Transverse colon (tissue), 4 donors: ENCODE results near the gene ANXA9. TPM values are rescaled to one million over a fixed set of nuclear protein-coding genes. Genes with fewer than 3 reads are reported as not detected.

Experiments used
- DNase-seq: peaks from one replicate; pipeline ENCODE4 v3.0.0-alpha.2; 2019
- H3K27ac ChIP-seq, 4 donors: fragments of 200-600 bp; sonication (generic); 2 replicates each; pipeline ENCODE4 v1.5.1; 2016 to 2018; ENCODE audit warnings: inconsistent platforms in 4 of 4
- H3K27me3 ChIP-seq: fragments of 200-600 bp; sonication (generic); 2 replicates; pipeline ENCODE4 v1.5.1; 2017; ENCODE audit warnings: inconsistent platforms
- H3K36me3 ChIP-seq, 4 donors: fragments of 200-600 bp; sonication (generic); 2 replicates each; pipeline ENCODE4 v1.5.1; 2017 to 2019; ENCODE audit warnings: inconsistent platforms in 4 of 4
- H3K4me1 ChIP-seq, 4 donors: fragments of 200-600 bp; sonication (generic); 2 replicates each; pipeline ENCODE4 v1.5.1; 2017 to 2020; ENCODE audit warnings: inconsistent platforms in 4 of 4
- H3K4me3 ChIP-seq, 4 donors: fragments of 200-600 bp; sonication (generic); 1 replicate in 1 of 4; 2 replicates in 3 of 4; pipeline versions ENCODE4 v1.5.1 to v1.6.1; 2017 to 2019; ENCODE audit warnings: inconsistent platforms in 4 of 4
- H3K9me3 ChIP-seq, 2 donors: fragments of 200-600 bp; sonication (generic); 2 replicates each; pipeline ENCODE4 v1.5.1; 2017 to 2019; ENCODE audit warnings: inconsistent platforms in 2 of 2
- EP300 ChIP-seq: sonication (generic); formaldehyde crosslinking; IDR thresholded peaks from one replicate; pipeline ENCODE4 v1.6.1; 2017; ENCODE audit warnings: antibody characterized with exemption, low read depth
- POLR2A ChIP-seq: fragments of 450-650 bp; IDR thresholded peaks from one replicate; pipeline ENCODE4 v1.6.1; 2016; ENCODE audit warnings: antibody characterized with exemption, mild to moderate bottlenecking, moderate library complexity
- POLR2AphosphoS5 ChIP-seq, 3 donors: sonication (generic); formaldehyde crosslinking; IDR thresholded peaks; one replicate each; pipeline ENCODE4 v1.6.1; 2016; ENCODE audit warnings: antibody characterized with exemption in 3 of 3
- WGBS, 2 donors: methylation state at CpG; one replicate each; pipeline ENCODE4 v1.1.5; 2018; ENCODE audit warnings: low coverage in 1 of 2; 5-methylcytosine and 5-hydroxymethylcytosine counted together
- in situ Hi-C, 4 donors: fragments of 200-750 bp; cut with MboI; loops; one replicate each; pipeline versions ENCODE4 v1.15.0 to v1.15.1; 2017; ENCODE audit warnings: low sequenced_read_pairs in 3 of 4, low pct_ligation_motif_present in 1 of 4, low pct_unique_long_range_greater_than_20kb in 1 of 4
- intact Hi-C: fragments of 100-400 bp; cut with DNase I; formaldehyde crosslinking; loops from one replicate; pipeline ENCODE4 v1.15.1; 2023; ENCODE audit warnings: low total_unique reads
- small RNA-seq, 4 donors: library from RNA; depleted of rRNA; stranded (forward); fragments of <200 nt; gene quantifications; one replicate each; pipeline ENCODE3, GENCODE V24; 2016
- total RNA-seq, 4 donors: library from RNA; depleted of rRNA; stranded (reverse); fragments of >200 nt; gene quantifications; one replicate each; pipeline ENCODE4 v1.1.0, GENCODE V29; 2016
- TF ChIP-seq, protein P1 (sequence below), 5 experiments: fragments of 200-600 bp in 3 of 5; fragments of 450-650 bp in 2 of 5; sonication (generic) in 3 of 5; IDR thresholded peaks; 1 replicate in 2 of 5; 2 replicates in 3 of 5; pipeline ENCODE4 v1.5.1; 2016 to 2017; ENCODE audit warnings: antibody characterized with exemption in 5 of 5, inconsistent platforms in 3 of 5, mild to moderate bottlenecking in 2 of 5, moderate library complexity in 1 of 5

ANXA9 gene
- total RNA-seq, 4 donors from 2014 or later = 0.32 TPM; not detected in 3

DNA sequence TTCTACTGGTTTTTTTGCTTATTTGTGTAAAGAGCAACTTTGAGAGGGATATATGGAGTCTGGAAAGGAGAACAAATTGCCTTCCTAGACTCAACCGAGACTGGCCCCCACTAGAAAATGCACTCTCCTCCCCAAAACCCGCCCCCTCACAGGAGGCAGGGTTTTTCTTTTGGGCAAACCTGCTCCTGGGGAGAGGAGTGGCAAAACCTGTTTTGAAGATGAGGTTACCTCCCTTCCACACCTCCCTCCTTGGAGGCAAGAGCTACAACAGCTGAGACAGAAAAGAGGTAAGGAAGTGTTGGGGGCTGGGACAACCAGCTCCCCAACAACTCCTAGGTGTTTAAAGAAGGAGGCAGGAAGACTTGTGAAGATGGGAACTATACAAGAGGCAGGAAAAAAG lies 54.3 kb downstream of the ANXA9 start, which contains the start of gene BNIPL:
TSS of gene BNIPL (plus strand) at position 231 of the 400 bp plus-strand sequence. CDS start at position 371, 140 bp downstream.
- intact Hi-C loops (no loop called here), in situ Hi-C loops (loop anchor here in 1 of 4 donors (25.0 kb wide), 1 partner anchor 126 kb away; the partner anchor contains the start of genes LYSMD1, SCNM1 and TNFAIP8L2)
- H3K36me3 ChIP-seq = peaks cover 0 to 21% (median 5%) of the 10 kb centered on the region in 4 donors
- no peak within 1 kb of the TSS for H3K4me3 ChIP-seq
- H3K27me3 ChIP-seq = no peaks in the 10 kb centered on the region
- H3K27ac ChIP-seq = no peak within 1 kb of the TSS
- no peaks in the 10 kb centered on the region for H3K4me1 ChIP-seq
- TF ChIP-seq POLR2AphosphoS5 (IDR thresholded peaks at IDR 0.05) (no peak), EP300 (no peak), POLR2A (no peak)
- TF ChIP-seq, protein P1, sequence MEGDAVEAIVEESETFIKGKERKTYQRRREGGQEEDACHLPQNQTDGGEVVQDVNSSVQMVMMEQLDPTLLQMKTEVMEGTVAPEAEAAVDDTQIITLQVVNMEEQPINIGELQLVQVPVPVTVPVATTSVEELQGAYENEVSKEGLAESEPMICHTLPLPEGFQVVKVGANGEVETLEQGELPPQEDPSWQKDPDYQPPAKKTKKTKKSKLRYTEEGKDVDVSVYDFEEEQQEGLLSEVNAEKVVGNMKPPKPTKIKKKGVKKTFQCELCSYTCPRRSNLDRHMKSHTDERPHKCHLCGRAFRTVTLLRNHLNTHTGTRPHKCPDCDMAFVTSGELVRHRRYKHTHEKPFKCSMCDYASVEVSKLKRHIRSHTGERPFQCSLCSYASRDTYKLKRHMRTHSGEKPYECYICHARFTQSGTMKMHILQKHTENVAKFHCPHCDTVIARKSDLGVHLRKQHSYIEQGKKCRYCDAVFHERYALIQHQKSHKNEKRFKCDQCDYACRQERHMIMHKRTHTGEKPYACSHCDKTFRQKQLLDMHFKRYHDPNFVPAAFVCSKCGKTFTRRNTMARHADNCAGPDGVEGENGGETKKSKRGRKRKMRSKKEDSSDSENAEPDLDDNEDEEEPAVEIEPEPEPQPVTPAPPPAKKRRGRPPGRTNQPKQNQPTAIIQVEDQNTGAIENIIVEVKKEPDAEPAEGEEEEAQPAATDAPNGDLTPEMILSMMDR (IDR thresholded peaks at IDR 0.05) = no peak
- 39% methylated on average over 2 of the region's 2 CpGs; no CpG with 5 or more reads in 1 of the 2 donors for WGBS, 2 donors
- no peak for DNase-seq
- H3K9me3 ChIP-seq = no peaks in the 10 kb centered on the region

DNA sequence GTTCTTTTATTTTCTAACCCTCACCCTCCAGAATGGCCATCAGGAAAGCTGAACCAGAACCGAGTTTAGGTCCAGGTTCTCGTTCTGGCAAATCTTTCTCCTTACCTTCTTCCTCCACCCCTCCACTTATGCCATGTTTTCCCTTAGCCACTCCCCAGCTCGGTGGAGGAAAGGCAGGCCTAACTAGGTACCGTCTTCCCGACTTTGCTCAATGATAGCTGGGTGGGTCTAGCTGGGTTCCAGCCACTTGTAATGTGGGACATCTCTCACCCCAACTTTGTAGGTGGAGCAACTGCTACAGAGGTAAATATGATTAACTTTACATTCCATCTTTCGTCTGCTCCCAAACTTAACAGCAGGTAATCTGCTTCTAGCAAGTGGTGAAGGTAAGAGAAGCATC lies 54.9 kb downstream of the ANXA9 start:
- intact Hi-C loops (no loop called here), in situ Hi-C loops (loop anchor here in 1 of 4 donors (25.0 kb wide), 1 partner anchor 125 kb away; the partner anchor contains the start of genes LYSMD1, SCNM1 and TNFAIP8L2)
- Histone ChIP-seq H3K4me3 (no peak overlapping the region), H3K4me1 (no peaks in the 10 kb centered on the region), H3K27ac (no peak overlapping the region), H3K27me3 (no peaks in the 10 kb centered on the region), H3K9me3 (no peaks in the 10 kb centered on the region), H3K36me3 (peaks cover 0 to 20% (median 5%) of the 10 kb centered on the region in 4 donors)
- WGBS, 2 donors = 84 to 100% methylated on average over 2 to 6 of the region's 6 CpGs
- DNase-seq = no peak
- TF ChIP-seq POLR2AphosphoS5 (IDR thresholded peaks at IDR 0.05) = no peak
- TF ChIP-seq, protein P1 (IDR thresholded peaks at IDR 0.05) = no peak
- TF ChIP-seq POLR2A = no peak
- no peak for TF ChIP-seq EP300

DNA sequence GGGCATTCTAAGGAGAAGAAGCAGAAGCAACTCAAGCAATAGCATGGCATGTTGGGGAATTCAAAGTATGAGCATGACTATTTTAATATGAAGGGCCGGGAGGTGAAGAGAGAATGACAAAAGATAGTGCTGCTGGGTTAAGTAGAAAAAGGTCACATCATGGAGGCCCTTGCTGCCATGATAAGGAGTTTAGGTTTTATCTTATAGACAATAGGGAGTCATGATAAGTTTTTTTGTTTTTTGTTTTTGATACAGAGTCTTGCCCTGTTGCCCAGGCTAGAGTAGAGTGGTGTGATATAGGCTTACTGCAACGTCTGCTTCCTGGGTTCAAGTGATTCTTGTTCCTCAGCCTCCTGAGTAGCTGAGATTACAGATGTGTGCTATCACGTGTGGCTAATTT lies 57.4 kb downstream of the ANXA9 start:
- Histone ChIP-seq H3K27me3 (no peaks in the 10 kb centered on the region), H3K4me3 (no peak overlapping the region), H3K36me3 (peaks cover 0 to 6% (median under 1%) of the 10 kb centered on the region in 4 donors), H3K27ac (no peak overlapping the region), H3K9me3 (no peaks in the 10 kb centered on the region), H3K4me1 (no peaks in the 10 kb centered on the region)
- intact Hi-C loops = no loop called here
- TF ChIP-seq EP300 (no peak), POLR2AphosphoS5 (IDR thresholded peaks at IDR 0.05) (no peak), POLR2A (no peak)
- TF ChIP-seq, protein P1 (IDR thresholded peaks at IDR 0.05) = no peak
- DNase-seq = no peak
- in situ Hi-C loops = loop anchor here in 1 of 4 donors (25.0 kb wide), 1 partner anchor 123 kb away; the partner anchor contains the start of genes LYSMD1, SCNM1 and TNFAIP8L2
- WGBS, 2 donors = 88 to 90% methylated on average over 2 to 3 of the region's 3 CpGs

DNA sequence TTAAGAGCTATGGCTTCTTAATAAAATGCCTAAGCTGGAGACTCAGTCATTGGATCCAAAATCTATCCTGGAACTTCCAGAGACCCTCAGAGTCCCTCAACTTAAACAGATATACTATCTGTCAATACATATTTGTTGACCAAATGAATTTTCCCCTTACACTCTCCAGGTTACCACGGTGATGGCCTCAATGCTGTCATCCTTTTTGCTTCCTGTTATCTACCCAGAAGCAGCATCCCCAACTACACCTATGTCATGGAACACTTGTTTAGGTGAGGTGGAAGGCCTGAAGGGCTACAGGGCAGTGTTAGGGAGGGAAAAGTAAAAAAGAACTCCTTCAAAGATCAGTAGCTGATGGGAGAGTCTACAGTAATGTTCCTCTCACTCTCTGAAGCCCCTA lies 61.1 kb downstream of the ANXA9 start:
- H3K36me3 ChIP-seq = no peaks in the 10 kb centered on the region
- no peaks in the 10 kb centered on the region for H3K9me3 ChIP-seq
- no peak overlapping the region for H3K4me3 ChIP-seq
- no peak overlapping the region for H3K27ac ChIP-seq
- 80 to 84% methylated on average over 1 of the region's 1 CpG for WGBS, 2 donors
- in situ Hi-C loops = loop anchor here in 1 of 4 donors (25.0 kb wide), 1 partner anchor 119 kb away; the partner anchor contains the start of genes LYSMD1, SCNM1 and TNFAIP8L2
- TF ChIP-seq EP300 (no peak), POLR2A (no peak)
- TF ChIP-seq, protein P1 (IDR thresholded peaks at IDR 0.05) = no peak
- DNase-seq = no peak
- H3K27me3 ChIP-seq = no peaks in the 10 kb centered on the region
- peaks cover 3 to 8% (median 7%) of the 10 kb centered on the region in 4 donors for H3K4me1 ChIP-seq
- intact Hi-C loops = no loop called here

Small RNA genes within 50 kb of the gene (small RNA-seq; reads per million reads assigned to genes)
- 0 reads per million in 4 donors for gene RNU6-884P

Other genes with a start within 250 kb of the ANXA9 start
- gene CTSS, start 216.5 kb upstream of the ANXA9 start, total RNA-seq = 100 to 1,000 TPM; 235 to 454 (median 330) TPM
- 10 to 100 TPM; 13.3 to 53.2 (median 35.8) TPM for gene CTSK, start 174.0 kb upstream of the ANXA9 start, total RNA-seq
- gene ARNT, start 105.7 kb upstream of the ANXA9 start, total RNA-seq = 10 to 100 TPM; 47.9 to 64.6 (median 53.9) TPM
- not detected for gene CTXND2, start 95.2 kb upstream of the ANXA9 start, total RNA-seq
- 10 to 100 TPM; 19.5 to 59.7 (median 39.2) TPM for gene SETDB1, start 55.9 kb upstream of the ANXA9 start, total RNA-seq
- gene CERS2, start 7.5 kb upstream of the ANXA9 start, total RNA-seq = 100 to 1,000 TPM in 2 of 4 donors, 10 to 100 TPM in 2; 35.2 to 142 (median 101) TPM
- 10 to 100 TPM; 27.7 to 66.2 (median 54.8) TPM for gene MINDY1, start 24.6 kb downstream of the ANXA9 start, total RNA-seq
- 10 to 100 TPM in 3 of 4 donors, 1 to 10 TPM in 1; 9.0 to 80.4 (median 26.8) TPM for gene PRUNE1, start 26.2 kb downstream of the ANXA9 start, total RNA-seq
- 1 to 10 TPM in 2 of 4 donors, under 1 TPM in 1, not detected in 1; 0.68 to 10.0 (median 2.5) TPM for gene BNIPL, start 54.3 kb downstream of the ANXA9 start, total RNA-seq
- 1 to 10 TPM; 1.5 to 3.7 (median 2.8) TPM for gene C1orf56, start 65.5 kb downstream of the ANXA9 start, total RNA-seq
- 10 to 100 TPM; 34.4 to 90.2 (median 57.5) TPM for gene CDC42SE1, start 77.3 kb downstream of the ANXA9 start, total RNA-seq
- 1 to 10 TPM in 3 of 4 donors, not detected in 1; 1.2 to 3.2 (median 1.3) TPM for gene MLLT11, start 78.1 kb downstream of the ANXA9 start, total RNA-seq
- gene GABPB2, start 88.5 kb downstream of the ANXA9 start, total RNA-seq = 10 to 100 TPM in 3 of 4 donors, 1 to 10 TPM in 1; 9.6 to 19.8 (median 10.2) TPM
- gene SEMA6C, start 164.3 kb downstream of the ANXA9 start, total RNA-seq = 10 to 100 TPM in 1 of 4 donors, 1 to 10 TPM in 3; 1.8 to 16.3 (median 2.9) TPM
- gene TNFAIP8L2, start 174.4 kb downstream of the ANXA9 start, total RNA-seq = 1 to 10 TPM; 2.0 to 5.2 (median 4.2) TPM
- 10 to 100 TPM in 1 of 4 donors, 1 to 10 TPM in 3; 1.4 to 15.7 (median 7.3) TPM for gene LYSMD1, start 183.6 kb downstream of the ANXA9 start, total RNA-seq
- 10 to 100 TPM in 3 of 4 donors, 1 to 10 TPM in 1; 9.0 to 35.4 (median 25.1) TPM for gene SCNM1, start 183.9 kb downstream of the ANXA9 start, total RNA-seq
- not detected for gene TMOD4, start 193.7 kb downstream of the ANXA9 start, total RNA-seq
- 10 to 100 TPM in 3 of 4 donors, 1 to 10 TPM in 1; 4.9 to 26.6 (median 20.1) TPM for gene VPS72, start 207.9 kb downstream of the ANXA9 start, total RNA-seq
- gene PIP5K1A, start 216.3 kb downstream of the ANXA9 start, total RNA-seq = 10 to 100 TPM; 46.7 to 78.2 (median 59.4) TPM